Occipital lobe (tissue), 2 donors: ENCODE data around the gene SPOPL. TPM values are rescaled to one million over a fixed set of nuclear protein-coding genes. Genes with fewer than 3 reads are reported as not detected.

Experiments used
- DNase-seq: peaks from one replicate; lab custom pipeline; 2025; lab: John Stamatoyannopoulos, UW
- total RNA-seq: library from RNA; depleted of rRNA; stranded (reverse); fragments of >200 nt; gene quantifications from one replicate; pipeline ENCODE4 v1.2.3, GENCODE V29; 2014

Gene SPOPL
- total RNA-seq, 1 donor from 2014 or later = 29.3 TPM

- no peak for DNase-seq
Observed at GRCh38 chr2:138494265-138494966, 7.2 kb upstream of the SPOPL start.

- DNase-seq = no peak
Observed at GRCh38 chr2:138495384-138495783, 6.2 kb upstream of the SPOPL start.

DNA sequence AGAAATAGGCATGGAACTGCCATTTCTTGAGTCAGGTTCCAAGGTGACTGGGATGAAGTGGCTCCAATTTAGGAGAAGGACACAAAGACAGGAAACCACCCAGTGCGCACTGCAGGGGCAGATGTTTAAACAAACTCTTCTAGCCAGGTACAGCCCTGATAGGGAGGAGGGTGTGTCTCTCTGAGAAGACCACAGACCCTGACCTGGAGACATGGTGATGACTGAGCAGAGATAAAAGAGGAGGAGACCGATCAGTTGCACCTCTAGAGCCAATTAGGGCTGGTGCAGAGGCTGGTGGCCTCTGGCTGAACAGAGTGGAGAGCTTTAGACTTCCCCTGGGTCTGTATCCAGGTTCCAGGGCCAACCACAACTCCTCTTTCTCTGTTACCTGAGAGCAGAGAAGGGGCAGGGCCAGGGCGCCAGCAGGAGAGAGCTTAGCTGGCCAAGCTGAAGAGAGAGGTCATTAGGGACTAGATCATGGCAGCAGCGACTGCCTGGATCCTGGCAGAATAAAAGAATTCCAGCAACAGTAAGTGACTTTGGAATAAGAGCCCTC, 5.4 kb upstream of the SPOPL start:
- no peak for DNase-seq

GRCh38 chr2:138497294-138497693, 4.3 kb upstream of the SPOPL start:
- no peak for DNase-seq

- DNase-seq = no peak
Observed at GRCh38 chr2:138499684-138500083, 1.9 kb upstream of the SPOPL start.

DNA sequence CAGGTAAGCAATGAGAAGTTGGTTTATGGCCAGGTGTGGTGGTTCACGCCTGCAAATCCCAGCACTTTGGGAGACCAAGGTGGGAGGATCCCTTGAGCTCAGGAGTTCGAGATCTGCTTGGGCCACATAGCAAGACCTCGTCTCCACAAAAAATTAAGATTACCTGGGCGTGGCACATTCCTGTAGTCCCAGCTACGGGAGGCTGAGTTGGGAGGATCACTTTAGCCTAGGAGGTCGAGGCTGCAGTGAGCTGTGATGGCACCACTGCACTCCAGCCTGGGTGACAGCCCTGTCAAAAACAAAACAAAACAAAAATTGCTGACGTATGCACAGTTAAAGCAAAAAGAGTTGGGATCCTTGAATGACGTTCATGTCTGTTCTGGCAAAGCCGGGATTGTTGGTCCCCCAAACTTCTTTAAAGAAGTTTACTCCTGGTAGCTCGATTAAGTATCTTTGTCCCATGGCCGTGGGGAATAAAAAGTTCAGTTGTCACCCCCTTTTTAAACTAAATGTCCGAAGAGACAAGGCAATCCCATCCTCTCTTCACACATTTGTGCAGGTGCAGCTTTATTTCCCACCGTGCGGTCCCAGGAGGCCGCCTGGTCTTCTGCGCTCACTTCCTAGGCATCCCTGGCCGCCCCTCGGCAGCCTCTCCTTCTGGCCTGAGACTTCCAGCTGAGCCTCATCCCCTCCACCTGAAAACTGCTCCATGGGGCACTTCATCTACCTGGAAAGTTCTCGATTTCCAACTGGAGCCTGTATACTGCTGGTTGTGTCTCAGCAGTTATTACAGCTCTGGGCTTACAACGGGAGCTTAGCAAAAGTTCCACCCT, 762 bp upstream of the SPOPL start:
- DNase-seq = no peak

GRCh38 chr2:138502255-138503086, 901 bp downstream of the SPOPL start:
- no peak for DNase-seq

GRCh38 chr2:138503087-138503442, 1.5 kb downstream of the SPOPL start:
- DNase-seq = no peak

DNA sequence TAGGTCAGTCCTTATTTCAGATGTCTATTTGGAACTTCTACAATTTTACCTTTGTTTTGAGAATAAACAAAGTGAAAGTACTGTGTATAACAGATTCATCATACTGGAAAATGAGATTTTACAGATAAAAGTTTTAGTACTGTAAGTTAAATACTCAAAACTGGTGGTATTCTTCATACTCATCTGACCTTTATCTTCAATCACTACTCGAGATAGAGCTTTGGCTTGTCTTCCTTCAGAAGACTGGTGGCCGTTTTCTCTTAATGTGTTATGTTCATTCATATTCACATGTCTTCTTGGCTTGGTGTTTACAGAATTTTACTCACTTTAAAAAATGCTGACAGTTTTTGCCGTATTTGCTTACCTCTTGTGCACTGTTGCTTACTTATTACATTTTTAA, 2.1 kb downstream of the SPOPL start:
- DNase-seq = no peak

DNA sequence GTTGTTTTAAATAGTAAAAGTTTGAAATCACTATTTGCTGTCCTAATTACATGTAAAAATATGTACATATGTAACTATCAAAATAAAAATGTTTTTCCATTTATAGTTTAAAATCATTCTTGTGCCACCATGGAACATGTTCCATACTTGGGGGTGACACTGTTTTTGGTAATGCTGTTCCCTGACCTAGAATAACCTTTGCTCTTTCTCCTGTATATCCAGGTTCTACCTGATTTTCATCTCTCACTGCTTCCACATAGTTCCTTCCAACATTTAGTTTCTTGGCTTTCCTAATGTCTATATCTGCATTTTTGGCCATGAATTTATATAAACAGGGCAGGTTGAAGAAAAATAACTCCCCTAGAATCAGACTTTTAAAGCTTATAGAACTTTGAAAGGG, 2.5 kb downstream of the SPOPL start:
- DNase-seq = no peak

GRCh38 chr2:138504546-138505235, 3.1 kb downstream of the SPOPL start:
- DNase-seq = no peak

- DNase-seq = no peak
Observed at GRCh38 chr2:138507267-138507666, 5.7 kb downstream of the SPOPL start.

- no peak for DNase-seq
Observed at GRCh38 chr2:138510319-138510718, 8.7 kb downstream of the SPOPL start.

DNA sequence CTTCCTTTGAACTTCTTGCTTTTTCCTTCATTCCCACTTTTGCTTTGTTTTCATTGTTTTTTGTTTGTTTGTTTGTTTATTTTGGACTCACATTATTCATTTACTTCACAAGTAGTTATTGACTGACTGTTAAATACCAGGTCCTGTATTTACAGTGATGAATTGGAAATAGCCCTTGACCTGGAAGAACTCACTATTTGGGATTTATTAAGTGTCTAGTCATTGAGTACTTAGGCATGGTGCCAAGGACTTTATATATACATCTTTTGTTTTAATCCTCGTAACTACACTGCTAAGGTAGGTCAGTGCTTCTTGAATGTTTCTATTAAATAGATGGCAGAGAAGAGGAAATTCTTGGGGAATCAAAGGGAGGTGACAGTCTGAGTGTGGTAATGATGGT, 11.1 kb downstream of the SPOPL start:
- no peak for DNase-seq

DNA sequence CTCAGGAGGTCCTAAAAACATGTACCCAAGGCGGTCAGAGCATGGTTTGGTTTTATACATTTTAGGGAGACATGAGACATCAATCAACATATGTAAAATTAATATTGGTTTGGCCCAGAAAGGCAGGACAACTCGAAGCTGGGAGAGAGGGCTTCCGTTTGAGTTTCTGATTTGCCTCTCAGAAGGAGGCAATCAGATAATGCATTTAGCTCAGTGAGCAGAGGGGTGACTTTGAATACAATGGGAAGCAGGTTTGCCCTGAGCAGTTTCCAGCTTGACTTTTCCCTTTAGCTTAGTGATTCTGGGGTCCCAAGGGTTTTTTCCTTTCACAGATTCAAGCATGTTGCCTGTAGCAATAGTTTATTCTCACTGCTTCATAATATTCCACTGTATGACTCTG, 12.6 kb downstream of the SPOPL start:
- no peak for DNase-seq

DNA sequence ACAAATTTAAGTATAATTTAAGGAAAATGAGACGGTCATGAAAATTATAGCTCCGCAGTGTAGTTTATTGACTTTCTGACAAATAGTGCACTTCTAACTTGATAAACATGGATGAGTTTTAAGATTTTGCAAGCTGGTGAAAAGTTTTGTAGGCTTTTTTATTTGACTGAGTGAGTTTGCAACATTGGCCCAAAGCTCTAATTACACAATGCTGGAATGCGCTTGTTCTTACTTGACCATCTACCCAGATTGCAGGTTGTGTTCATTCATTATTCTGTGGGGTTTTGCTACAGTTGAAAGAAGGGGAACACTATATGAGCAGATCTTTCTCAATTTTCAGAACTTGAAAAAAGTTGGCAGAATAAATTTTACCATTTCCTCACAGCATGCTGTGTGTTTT, 13.5 kb downstream of the SPOPL start:
- DNase-seq = no peak

- no peak for DNase-seq
Observed at GRCh38 chr2:138516030-138516704, 14.6 kb downstream of the SPOPL start.

GRCh38 chr2:138518860-138519259, 17.3 kb downstream of the SPOPL start:
- no peak for DNase-seq

GRCh38 chr2:138521821-138522220, 20.3 kb downstream of the SPOPL start:
- DNase-seq = no peak

DNA sequence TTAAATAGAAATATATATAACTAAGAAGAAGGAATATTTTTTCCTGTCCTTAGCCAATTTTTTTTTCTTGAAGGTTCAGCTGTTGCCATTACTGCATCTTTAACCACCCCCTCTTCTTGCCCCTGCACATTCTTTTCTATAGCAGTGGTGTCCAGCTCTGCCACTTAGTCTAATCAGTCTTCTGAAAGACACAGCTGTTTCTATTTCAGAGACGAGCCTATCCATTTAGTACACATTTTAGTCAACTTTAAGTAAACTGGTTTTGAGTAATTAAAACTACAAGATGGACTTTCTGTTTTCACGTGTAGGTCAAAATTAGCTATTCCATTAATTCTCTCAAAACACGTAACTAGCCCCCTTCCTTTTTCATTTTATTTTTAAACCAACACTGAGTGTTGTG, 21.0 kb downstream of the SPOPL start:
- no peak for DNase-seq
